Measurements from ENCODE around the gene PCYT1A. TPM values are rescaled to one million over a fixed set of nuclear protein-coding genes. Genes with fewer than 3 reads are reported as not detected.
A peak's percentile ranks its signal among the peaks of the same experiment; 100 is the strongest.

The PCYT1A gene
- total and polyA plus RNA-seq, 2 of the 13 experiments (the other 11 are each of a cell fraction or from before 2014, with no cell fraction given), result 26.4 to 45.3 TPM

- TF ChIP-seq ZNF30 (CRISPR knock-in tag; IDR thresholded peaks at IDR 0.05) (no peak), CREB1 (IDR thresholded peaks at IDR 0.05) (peak; percentile 78), CREB1 (CRISPR knock-in tag; IDR thresholded peaks at IDR 0.05) (peak; percentile 73), ONECUT2 (CRISPR knock-in tag; IDR thresholded peaks at IDR 0.05) (no peak), ZNF672 (CRISPR knock-in tag; IDR thresholded peaks at IDR 0.05) (peak; percentile 90; the same call in 1 of the 2 replicates), ZNF33B (CRISPR knock-in tag; IDR thresholded peaks at IDR 0.05) (peak; percentile 28; the same call in 1 of the 2 replicates), ZNF468 (CRISPR knock-in tag; IDR thresholded peaks at IDR 0.05) (0 out of 2 replicates have a peak, but pooled peaks have one; percentile 27), SAP130 (CRISPR knock-in tag; IDR thresholded peaks at IDR 0.05; ENCODE audit: low read depth) (peak; percentile 95), ZFP82 (CRISPR knock-in tag; IDR thresholded peaks at IDR 0.05; ENCODE audit: borderline replicate concordance) (no peak), ZNF879 (CRISPR knock-in tag; IDR thresholded peaks at IDR 0.05) (no peak), PAF1 (CRISPR knock-in tag; IDR thresholded peaks at IDR 0.05) (no peak), TARDBP (CRISPR knock-in tag; IDR thresholded peaks at IDR 0.05) (peak; percentile 42), RAD21 (CRISPR knock-in tag; IDR thresholded peaks at IDR 0.05) (peak; percentile 51), ZNF878 (CRISPR knock-in tag; IDR thresholded peaks at IDR 0.05) (peak; percentile 68; the same call in 1 of the 2 replicates), NFYC (CRISPR knock-in tag; IDR thresholded peaks at IDR 0.05) (peak; percentile 66), SSRP1 (CRISPR knock-in tag; IDR thresholded peaks at IDR 0.05) (no peak), ZNF800 (CRISPR knock-in tag; IDR thresholded peaks at IDR 0.05) (peak; percentile 86), ZNF775 (CRISPR knock-in tag; IDR thresholded peaks at IDR 0.05; ENCODE audit: borderline replicate concordance) (no peak), DNMT3B (CRISPR knock-in tag; conservative IDR thresholded peaks at IDR 0.05) (0 out of 2 replicates have a peak, but pooled peaks have one; percentile 9), ZNF225 (CRISPR knock-in tag; IDR thresholded peaks at IDR 0.05) (no peak; the same call in 1 of the 2 replicates), GTF3A (CRISPR knock-in tag; conservative IDR thresholded peaks at IDR 0.05) (no peak), ELF4 (CRISPR knock-in tag; IDR thresholded peaks at IDR 0.05; ENCODE audit: borderline replicate concordance) (peak; percentile 88), SMARCC2 (IDR thresholded peaks at IDR 0.05) (no peak), ZNF253 (CRISPR knock-in tag; IDR thresholded peaks at IDR 0.05; ENCODE audit: borderline replicate concordance) (no peak), ETV6 (CRISPR knock-in tag; conservative IDR thresholded peaks at IDR 0.05) (peak; percentile 52; the same call in 1 of the 2 replicates)
- TF ChIP-seq, protein P1, sequence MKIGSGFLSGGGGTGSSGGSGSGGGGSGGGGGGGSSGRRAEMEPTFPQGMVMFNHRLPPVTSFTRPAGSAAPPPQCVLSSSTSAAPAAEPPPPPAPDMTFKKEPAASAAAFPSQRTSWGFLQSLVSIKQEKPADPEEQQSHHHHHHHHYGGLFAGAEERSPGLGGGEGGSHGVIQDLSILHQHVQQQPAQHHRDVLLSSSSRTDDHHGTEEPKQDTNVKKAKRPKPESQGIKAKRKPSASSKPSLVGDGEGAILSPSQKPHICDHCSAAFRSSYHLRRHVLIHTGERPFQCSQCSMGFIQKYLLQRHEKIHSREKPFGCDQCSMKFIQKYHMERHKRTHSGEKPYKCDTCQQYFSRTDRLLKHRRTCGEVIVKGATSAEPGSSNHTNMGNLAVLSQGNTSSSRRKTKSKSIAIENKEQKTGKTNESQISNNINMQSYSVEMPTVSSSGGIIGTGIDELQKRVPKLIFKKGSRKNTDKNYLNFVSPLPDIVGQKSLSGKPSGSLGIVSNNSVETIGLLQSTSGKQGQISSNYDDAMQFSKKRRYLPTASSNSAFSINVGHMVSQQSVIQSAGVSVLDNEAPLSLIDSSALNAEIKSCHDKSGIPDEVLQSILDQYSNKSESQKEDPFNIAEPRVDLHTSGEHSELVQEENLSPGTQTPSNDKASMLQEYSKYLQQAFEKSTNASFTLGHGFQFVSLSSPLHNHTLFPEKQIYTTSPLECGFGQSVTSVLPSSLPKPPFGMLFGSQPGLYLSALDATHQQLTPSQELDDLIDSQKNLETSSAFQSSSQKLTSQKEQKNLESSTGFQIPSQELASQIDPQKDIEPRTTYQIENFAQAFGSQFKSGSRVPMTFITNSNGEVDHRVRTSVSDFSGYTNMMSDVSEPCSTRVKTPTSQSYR (CRISPR knock-in tag; IDR thresholded peaks at IDR 0.05; ENCODE audit: borderline replicate concordance), result no peak
- TF ChIP-seq, protein P2, sequence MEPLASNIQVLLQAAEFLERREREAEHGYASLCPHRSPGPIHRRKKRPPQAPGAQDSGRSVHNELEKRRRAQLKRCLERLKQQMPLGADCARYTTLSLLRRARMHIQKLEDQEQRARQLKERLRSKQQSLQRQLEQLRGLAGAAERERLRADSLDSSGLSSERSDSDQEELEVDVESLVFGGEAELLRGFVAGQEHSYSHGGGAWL (CRISPR knock-in tag; IDR thresholded peaks at IDR 0.05), result 0 out of 2 replicates have a peak, but pooled peaks have one; percentile 11
- TF ChIP-seq, protein P3, sequence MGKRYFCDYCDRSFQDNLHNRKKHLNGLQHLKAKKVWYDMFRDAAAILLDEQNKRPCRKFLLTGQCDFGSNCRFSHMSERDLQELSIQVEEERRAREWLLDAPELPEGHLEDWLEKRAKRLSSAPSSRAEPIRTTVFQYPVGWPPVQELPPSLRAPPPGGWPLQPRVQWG (CRISPR knock-in tag; IDR thresholded peaks at IDR 0.05; ENCODE audit: borderline replicate concordance, low read depth), result no peak
These were observed at the start of gene PCYT1A (continued) for GRCh38 chr3:196287440-196288140.
